Activated CD8-positive, alpha-beta memory T cell treated with anti-CD3 and anti-CD28 coated beads, Interleukin-2, amount 50 U/mL, for 4 hours (primary cell): ENCODE results near the gene SYNGR3.
"Not testable (repeated sequence)": the region's sequence is repeated elsewhere in the genome, so short reads cannot be mapped to it uniquely, and the experiment has no call there.

Experiments
- DNase-seq: peaks from one replicate; pipeline ENCODE4 v3.0.0-alpha.2; 2020

Gene SYNGR3

DNA sequence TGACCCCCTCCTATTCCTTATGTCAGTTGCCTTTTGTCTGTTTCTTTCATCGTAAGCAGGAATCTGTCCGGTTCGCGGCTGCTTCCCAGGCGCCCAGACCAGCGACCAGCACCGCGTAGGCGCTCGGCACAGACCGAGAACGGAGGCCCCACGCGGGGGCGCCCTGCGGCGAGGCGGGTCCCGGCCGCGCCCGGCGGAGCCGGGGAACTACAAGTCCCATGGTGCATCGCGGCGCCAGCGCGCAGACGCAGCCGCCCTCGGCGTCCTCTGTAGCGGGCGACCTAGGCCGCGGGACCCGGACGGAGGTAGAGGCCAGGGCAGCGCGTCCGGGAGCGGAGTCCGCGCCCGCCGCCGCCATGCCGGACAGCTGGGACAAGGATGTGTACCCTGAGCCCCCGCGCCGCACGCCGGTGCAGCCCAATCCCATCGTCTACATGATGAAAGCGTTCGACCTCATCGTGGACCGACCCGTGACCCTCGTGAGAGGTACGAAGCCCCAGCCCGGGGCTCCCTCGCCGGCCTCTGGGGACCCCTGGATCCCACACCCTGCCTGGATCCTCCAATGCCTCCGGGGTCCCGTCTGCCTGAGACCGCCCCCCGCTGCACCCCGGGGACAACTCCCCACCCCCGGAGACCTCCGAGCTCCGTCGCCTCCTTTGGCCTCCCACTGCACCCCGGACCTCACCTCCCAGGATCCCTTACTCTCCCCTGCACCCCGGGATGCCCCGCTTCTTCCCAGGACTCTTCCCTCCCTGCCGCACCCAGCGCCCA lies 30.3 kb upstream of the SYNGR3 start, which contains the start of gene NDUFB10:
Gene NDUFB10, plus strand, starts transcription at position 270 of the 771 bp plus-strand sequence. Its CDS starts 87 bp downstream, at position 357.
- peak; percentile 94 for DNase-seq

GRCh38 chr16:1960665-1961630 lies 28.8 kb upstream of the SYNGR3 start:
- no peak for DNase-seq

GRCh38 chr16:1961651-1962067 lies 28.1 kb upstream of the SYNGR3 start:
- DNase-seq: no peak

GRCh38 chr16:1962161-1963153 lies 27.3 kb upstream of the SYNGR3 start:
- not testable (repeated sequence) for DNase-seq

GRCh38 chr16:1963806-1964505 lies 25.8 kb upstream of the SYNGR3 start:
- no peak for DNase-seq

GRCh38 chr16:1964506-1965395 lies 25.0 kb upstream of the SYNGR3 start, which contains the start of gene RPS2:
Gene RPS2, minus strand, starts transcription at chr16:1964826. Its CDS starts 201 bp downstream, at chr16:1964625.
- DNase-seq: peak; percentile 99

GRCh38 chr16:1965396-1966001 lies 24.3 kb upstream of the SYNGR3 start:
- no peak for DNase-seq

DNA sequence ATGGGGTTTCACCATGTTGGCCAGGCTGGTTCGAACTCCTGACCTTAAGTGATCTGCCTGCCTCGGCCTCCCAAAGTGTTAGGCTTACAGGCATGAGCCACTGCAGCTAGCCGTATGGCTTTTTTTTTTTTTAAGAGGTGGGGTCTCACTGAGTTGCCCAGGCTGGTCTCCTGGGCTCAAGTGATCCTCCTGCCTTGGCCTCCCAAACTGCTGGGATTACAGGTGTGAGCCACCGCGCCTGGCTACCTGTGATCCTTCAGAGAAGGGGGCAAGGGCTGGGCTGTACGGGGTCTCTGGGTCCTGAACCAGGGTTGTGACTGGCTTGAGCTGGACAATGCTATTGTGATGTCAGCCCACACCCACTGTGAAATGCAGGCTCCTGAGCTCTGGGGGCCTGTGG lies 23.3 kb upstream of the SYNGR3 start, which contains the start of gene RNF151:
Gene RNF151, plus strand, starts transcription at position 397 of the 400 bp plus-strand sequence. CDS start 26 bp downstream, outside the sequence.
- no peak for DNase-seq

GRCh38 chr16:1968146-1968953 lies 21.4 kb upstream of the SYNGR3 start:
- DNase-seq: no peak

GRCh38 chr16:1971796-1972489 lies 17.8 kb upstream of the SYNGR3 start, which contains the start of gene TBL3:
Gene TBL3, plus strand, starts transcription at chr16:1972053. Its CDS starts 112 bp downstream, at chr16:1972165.
- DNase-seq: peak; percentile 96

DNA sequence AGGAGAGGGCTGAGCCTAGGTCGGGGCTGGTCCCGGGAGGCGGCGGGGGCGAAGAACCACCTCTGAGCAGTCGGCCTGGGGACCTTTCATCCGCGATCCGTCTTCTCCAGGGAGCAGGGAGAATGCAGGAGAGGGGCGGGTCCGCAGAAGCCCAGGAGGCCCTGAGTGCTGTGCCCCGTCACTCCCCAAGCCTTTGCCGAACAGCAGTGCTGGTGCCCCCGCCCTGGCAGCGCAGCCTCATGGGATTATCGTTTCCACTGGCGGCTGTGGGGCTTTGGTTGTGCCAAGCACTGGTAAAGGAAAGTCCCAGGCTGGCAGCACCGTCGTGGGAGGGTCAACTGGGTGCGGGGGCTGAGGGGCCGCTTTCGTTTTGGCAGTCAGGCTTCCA lies 17.3 kb upstream of the SYNGR3 start:
- no peak for DNase-seq

- DNase-seq: peak; percentile 16
These were observed 16.2 kb upstream of the SYNGR3 start for GRCh38 chr16:1973461-1974156.

DNA sequence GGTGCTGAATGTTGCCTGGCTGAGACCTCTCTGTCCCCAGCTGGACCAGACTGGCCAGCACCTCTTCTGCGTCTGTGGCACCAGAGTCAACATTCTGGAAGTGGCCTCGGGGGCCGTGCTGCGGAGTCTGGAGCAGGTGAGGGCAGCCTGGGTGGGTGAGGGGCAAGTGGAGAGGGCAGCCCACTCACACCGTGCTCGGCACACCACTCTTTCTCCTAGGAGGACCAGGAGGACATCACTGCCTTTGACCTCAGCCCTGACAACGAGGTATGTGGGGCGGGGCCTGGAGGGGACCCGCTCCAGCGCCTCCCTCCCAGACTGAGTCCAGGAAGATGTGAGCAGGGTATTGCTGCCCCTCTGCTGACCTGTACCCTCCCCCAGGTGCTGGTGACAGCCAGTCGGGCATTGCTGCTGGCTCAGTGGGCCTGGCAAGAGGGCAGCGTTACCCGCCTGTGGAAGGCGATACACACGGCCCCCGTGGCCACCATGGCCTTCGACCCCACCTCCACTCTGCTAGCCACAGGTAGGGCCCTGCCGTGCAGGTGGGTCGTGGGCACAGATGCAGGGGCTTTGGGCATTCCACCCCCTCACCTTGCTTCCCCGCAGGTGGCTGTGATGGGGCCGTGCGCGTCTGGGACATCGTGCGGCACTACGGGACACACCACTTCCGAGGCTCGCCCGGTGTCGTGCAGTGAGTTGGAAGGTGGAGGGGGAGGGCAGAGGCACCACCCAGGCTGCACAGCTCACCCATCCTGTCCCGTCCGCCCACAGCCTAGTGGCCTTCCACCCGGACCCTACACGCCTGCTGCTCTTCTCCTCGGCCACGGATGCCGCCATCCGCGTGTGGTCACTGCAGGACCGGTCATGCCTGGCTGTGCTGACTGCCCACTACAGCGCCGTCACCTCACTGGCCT lies 15.4 kb upstream of the SYNGR3 start:
- peak; percentile 13 for DNase-seq

GRCh38 chr16:1975432-1976215 lies 14.1 kb upstream of the SYNGR3 start:
- no peak for DNase-seq

DNA sequence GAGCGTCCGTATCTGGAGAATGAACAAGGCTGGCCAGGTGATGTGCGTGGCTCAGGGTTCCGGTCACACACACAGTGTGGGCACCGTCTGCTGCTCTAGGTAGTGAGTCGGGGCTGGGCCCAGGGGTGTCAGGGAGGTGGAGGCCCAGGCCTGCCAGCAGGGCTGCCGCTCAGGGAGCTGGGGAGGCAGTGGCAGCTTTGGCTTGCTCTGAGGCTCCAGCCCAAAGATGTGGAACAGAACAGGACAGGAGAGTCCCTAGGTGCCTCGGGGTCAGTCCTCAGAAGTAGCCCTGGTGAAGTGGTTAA lies 13.6 kb upstream of the SYNGR3 start:
- no peak for DNase-seq
